NT2/D1 (cell line): ENCODE measurements around the gene KCNK15.

Source experiments
- SUZ12 ChIP-seq: IDR thresholded peaks from 2 replicates; pipeline ENCODE4 v1.6.1; 2011; ENCODE audit not compliant: insufficient read length, insufficient read depth; ENCODE audit errors: extremely low read depth
- YY1 ChIP-seq: IDR thresholded peaks from 2 replicates; pipeline ENCODE4 v1.6.1; 2011; ENCODE audit not compliant: insufficient read length, insufficient read depth
- ZNF274 ChIP-seq: IDR thresholded peaks from 2 replicates; pipeline ENCODE4 v1.6.1; 2011; ENCODE audit warnings: mild to moderate bottlenecking, low read depth, low read length

DNA sequence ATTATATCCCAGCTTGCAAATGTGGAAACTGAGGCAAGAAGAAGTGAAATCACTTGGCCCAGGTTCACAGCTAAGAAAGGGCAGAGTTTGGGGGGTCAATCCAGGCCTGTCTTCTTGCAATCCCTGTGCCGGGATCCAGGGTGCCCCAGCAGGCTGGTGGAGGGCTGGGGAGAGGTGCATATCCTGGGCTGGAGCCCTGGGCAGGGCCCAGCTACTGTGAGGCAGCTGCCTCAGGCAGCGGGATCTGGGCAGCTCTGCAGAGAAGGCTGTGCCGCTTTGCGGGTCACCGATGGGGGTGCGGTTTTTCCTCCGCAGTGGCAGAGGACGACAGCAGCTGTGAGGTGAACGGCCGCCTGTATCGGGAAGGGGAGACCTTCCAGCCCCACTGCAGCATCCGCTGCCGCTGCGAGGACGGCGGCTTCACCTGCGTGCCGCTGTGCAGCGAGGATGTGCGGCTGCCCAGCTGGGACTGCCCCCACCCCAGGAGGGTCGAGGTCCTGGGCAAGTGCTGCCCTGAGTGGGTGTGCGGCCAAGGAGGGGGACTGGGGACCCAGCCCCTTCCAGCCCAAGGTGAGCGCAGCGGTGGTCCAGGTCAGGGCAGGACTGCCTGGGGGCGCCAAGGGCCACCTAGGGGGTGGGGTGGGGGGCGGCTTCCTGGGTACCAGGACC, 21.1 kb upstream of the KCNK15 start:
- no peak for TF ChIP-seq ZNF274
- TF ChIP-seq SUZ12: no peak
- TF ChIP-seq YY1: no peak
